GM10266 (cell line): ENCODE measurements around the gene CDK2AP2.

Experiments
- DNase-seq: peaks from one replicate; pipeline ENCODE4 v3.0.0; 2012; ENCODE audit errors: extremely low spot score
- TF ChIP-seq, protein P1 (sequence below): IDR thresholded peaks from 2 replicates; pipeline ENCODE4 v1.5.1; 2012; ENCODE audit warnings: mild to moderate bottlenecking, low read depth; ENCODE audit not compliant: control insufficient read depth, insufficient read depth; ENCODE audit errors: missing control alignments

Gene CDK2AP2

DNA sequence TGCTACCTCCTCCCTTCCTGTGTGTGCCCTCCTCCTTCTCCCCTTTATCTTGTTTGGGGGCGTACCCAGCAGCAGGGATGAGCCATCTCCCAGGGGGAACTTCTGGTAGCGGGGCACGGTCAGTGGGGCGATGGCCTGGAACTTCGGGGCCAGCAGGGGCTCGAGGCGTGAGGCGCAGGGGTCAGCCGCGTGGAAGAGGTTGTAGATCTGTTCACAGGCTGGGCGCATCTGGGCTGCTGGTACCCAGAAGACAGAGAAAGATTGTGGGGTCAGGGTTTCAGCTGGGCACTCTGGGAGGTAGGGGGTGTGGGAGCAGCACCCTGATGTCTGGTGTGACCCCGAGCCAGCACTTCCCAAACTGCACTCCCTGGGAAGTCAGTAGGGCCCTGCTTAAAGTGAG lies 11.8 kb downstream of the CDK2AP2 start:
- TF ChIP-seq, protein P1, sequence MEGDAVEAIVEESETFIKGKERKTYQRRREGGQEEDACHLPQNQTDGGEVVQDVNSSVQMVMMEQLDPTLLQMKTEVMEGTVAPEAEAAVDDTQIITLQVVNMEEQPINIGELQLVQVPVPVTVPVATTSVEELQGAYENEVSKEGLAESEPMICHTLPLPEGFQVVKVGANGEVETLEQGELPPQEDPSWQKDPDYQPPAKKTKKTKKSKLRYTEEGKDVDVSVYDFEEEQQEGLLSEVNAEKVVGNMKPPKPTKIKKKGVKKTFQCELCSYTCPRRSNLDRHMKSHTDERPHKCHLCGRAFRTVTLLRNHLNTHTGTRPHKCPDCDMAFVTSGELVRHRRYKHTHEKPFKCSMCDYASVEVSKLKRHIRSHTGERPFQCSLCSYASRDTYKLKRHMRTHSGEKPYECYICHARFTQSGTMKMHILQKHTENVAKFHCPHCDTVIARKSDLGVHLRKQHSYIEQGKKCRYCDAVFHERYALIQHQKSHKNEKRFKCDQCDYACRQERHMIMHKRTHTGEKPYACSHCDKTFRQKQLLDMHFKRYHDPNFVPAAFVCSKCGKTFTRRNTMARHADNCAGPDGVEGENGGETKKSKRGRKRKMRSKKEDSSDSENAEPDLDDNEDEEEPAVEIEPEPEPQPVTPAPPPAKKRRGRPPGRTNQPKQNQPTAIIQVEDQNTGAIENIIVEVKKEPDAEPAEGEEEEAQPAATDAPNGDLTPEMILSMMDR: no peak
- DNase-seq: no peak

DNA sequence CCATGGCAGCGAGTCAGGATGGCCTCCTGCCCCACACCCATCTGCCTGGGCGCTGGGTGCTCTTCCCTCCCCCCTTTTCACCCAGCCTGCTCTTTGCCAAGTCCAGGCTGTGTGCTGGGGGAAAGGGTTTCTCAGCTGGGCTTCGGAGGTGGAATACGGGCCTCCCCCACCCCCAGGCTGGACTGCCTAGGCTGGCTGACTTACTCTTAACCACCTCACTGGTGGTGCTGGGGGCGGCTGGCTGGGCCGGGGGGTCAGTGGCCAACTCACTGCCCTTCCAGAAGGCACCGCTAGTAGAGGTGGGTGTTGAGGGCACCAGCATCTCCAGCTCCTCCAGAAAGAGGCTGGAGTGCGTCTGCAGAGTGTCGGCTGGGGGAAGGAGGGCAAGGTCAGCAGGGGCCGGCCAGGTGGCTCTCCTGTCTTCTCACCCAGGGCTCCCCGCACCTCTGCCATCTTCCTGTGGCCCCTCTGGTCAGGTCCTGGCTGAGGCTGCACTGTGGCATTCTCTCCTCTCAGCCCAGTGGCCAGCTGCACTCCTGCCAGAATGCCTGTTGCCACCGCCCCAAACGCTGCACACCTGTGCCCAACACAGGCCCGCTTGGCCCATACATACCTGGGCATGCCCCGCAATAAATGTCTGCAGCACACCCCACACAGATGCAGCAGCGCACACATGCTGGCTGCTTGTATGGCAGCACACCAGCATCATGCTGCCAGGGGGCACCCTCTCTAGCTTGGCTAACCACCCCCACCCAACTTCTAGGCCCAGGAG lies 12.5 kb downstream of the CDK2AP2 start:
- no peak for DNase-seq

DNA sequence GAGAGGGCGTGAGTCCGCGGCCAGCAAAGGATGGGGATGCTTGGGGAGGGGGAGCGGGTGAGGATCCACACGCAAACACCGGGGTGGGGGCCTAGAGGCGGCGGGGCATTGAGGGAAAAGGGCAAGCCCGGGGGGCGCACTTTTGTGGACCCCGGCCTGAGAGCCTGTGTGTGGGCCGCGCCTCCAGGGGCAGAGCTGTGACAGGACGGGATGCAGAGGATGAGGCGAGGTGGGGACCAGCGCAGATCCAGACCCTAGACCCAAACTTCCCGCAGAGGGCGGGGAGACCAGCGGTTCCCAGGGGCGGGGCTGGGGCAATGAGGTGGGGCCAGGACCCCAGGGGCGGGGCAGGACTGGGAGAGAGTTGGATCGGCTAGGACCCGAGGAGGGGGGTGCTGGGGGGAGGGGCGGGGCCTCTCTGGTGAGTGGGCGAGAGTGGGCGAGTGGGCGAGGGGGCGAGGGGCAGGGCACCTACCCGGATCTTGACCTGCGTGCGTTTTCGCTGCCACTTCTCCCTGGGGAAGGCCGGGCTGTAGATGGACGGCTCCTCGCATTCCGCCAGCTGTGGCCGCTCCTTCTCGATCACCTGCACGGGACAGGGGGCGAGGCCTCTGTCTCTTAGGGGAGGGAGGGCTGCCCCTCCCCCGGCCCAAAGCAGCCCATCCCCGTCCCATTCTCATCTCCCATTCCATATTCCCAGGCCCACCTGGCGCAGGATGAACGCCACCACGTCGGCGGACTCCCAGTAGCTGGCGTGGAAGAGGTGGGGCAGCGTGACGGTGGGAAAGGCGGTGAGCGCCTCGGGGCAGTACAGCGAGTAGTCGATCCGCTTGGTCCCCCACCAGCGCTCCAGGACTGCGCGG lies 13.4 kb downstream of the CDK2AP2 start:
- DNase-seq: no peak
- TF ChIP-seq, protein P1: no peak

More for the DNA sequence above, 12.5 kb downstream of the CDK2AP2 start:
- TF ChIP-seq, protein P1: no peak

DNA sequence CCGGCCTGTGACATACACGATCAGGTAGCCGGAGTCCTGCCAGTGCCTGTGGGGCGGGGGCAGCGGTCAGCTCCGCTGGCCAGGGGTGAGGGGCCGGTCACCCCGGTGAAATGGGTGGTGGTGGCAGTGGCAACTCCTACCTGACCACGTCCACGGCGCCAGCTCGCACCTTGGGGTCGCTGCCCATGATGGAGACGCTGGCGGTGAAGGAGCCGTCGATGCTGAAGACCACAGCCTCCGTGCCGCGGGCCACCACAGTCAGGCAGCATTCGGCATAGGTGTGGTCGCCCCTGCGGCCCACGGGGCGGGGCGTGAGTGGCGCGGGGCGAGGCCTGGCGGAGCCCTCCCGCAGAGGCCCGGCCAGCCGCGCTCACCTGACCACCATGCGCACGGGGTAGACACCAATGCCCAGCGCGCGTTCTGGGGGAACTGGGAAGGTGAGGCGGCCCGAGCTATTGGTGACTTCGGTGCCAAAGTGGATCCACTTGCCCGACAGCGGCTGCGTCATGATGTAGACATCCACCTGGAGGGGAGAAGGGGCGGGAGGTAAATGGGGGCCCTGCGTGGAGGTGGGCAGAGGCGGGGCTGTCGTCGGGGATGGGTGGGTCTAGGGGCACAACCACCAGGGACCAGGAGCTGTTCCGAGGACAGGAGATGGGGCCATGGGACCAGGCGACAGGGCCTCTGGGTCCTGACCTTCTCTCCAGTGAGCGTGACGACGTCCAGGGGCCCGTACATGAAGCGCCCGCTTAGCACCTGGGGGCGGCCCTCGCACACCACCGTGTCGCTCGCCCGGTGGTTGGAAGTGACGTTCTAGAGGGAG lies 14.2 kb downstream of the CDK2AP2 start:
- TF ChIP-seq, protein P1: no peak
- DNase-seq: no peak

DNA sequence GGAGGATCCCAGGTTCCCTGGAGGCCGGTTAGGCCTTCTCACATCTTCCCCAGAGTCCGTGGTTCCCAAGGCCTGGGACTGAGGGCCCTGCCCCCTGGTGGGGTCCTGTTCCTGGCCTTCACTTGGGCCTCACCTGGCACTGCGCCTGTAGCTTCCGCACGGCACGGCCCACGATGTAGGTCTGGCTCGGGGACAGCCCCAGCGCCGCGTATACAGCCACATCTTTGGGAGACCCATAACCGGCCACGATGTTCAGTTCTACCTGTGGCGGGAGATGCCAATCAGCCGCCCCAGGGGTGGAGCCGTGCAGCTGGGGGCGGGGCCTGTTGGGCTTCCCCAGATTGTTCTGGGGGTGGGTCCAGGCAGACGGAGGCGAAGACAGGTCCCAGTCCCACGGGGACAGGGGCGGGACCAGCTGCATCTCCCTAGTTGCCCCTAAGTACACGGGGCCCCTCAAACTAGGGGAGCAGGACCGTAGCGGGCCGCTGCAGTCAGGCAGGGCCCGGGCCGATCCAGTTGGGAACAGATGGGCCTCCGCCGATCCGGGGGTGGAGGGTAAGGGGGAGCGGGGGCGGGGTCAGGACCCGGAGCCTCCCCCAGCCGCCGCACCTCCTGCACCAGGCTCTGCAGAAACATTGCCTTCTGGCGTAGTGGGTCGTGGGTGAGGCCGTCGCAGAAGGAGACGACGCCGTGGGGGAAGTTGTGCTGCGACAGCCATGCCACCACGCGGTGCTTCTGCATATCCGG lies 15.0 kb downstream of the CDK2AP2 start:
- peak; percentile 50 for DNase-seq
- TF ChIP-seq, protein P1: no peak

DNA sequence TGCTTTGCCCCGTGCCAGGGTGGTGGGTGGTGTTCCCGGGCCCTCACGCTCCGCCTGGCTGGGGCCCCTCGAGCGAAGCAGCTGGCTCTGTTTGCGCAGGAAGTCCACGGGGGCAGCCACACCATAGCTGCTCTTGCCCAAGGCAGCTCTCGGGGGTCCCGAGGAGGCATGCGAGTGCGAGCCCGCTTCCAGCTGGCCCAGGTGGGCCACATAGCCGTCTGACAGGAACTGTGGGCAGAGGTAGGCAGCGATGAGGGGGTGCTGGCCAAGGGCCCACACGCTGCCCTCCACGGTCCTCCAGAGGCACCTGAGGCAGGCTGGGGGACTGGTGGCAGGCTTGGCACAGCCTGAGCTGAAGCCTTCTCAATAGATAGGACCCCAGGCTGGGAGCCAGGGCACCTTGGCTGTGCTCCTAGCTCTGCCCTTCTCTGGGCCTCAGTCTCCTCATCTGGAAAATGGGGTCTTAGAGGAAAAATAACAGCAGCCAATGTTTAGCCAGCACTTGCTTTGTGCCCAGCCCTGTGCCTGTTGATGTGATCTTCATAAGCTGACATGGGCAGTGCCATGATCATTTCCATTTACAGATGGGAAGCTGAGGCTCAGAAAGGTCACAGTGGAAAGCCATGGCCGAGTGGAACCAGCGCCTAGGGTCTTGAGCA lies 15.8 kb downstream of the CDK2AP2 start:
- no peak for DNase-seq
- TF ChIP-seq, protein P1: no peak
